GM20431 (cell line): Measurements from ENCODE around the gene ABCD1.
"Not testable (repeated sequence)": the region's sequence is repeated elsewhere in the genome, so short reads cannot be mapped to it uniquely, and the experiment has no call there.

Experiments used
- in situ Hi-C: fragments of 300-500 bp; cut with MseI, MboI; formaldehyde crosslinking; loops from one replicate; pipeline ENCODE4 v1.15.0; 2020; ENCODE audit warnings: low sequenced_read_pairs; ENCODE audit not compliant: unreplicated experiment

ABCD1 gene

DNA sequence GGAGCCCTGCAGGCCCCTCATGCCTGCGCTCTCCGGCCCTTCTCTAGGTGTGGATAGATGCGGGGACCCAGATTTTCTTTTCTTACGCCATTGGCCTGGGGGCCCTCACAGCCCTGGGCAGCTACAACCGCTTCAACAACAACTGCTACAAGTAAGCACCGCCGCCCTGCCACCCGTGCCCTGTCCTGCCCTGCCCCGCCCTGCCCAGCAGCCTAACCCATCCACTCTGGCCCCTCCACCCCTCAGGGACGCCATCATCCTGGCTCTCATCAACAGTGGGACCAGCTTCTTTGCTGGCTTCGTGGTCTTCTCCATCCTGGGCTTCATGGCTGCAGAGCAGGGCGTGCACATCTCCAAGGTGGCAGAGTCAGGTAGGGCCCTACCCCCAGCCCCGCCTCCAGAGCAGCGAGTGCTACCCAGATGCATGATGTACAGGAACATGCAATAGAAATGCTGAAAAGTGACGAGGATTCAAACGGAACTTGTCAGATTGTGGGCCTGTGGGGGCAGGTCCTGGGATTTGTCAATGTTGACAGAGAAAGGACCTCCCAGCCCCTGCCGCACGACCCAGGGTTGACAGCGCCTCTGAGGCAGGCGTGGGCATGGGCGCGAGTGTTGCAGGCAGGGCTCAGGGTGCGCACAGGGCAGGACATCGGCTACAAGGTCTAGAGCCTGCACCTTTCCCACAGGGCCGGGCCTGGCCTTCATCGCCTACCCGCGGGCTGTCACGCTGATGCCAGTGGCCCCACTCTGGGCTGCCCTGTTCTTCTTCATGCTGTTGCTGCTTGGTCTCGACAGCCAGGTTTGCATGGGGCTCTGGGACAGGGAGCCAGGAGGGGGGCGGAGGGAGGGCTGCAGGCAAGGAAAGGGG is 31.2 kb upstream of the ABCD1 start:
- in situ Hi-C loops, result no loop called here

GRCh38 chrX:153694256-153694655 is 30.4 kb upstream of the ABCD1 start:
- in situ Hi-C loops, result not testable (repeated sequence)

DNA sequence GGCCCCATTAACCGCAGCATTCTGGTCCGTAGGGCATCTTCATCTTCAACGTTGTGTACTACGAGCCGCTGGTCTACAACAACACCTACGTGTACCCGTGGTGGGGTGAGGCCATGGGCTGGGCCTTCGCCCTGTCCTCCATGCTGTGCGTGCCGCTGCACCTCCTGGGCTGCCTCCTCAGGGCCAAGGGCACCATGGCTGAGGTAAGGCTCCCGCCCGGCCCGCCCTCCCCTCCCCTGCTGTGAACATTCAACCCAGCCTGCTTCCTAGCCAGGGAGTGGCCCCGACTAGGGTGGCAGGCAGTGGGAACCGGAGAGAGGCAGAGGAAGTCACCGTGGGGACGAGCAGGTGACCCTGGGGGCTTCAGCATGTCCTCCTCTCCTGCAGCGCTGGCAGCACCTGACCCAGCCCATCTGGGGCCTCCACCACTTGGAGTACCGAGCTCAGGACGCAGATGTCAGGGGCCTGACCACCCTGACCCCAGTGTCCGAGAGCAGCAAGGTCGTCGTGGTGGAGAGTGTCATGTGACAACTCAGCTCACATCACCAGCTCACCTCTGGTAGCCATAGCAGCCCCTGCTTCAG is 29.9 kb upstream of the ABCD1 start:
- in situ Hi-C loops, result no loop called here

DNA sequence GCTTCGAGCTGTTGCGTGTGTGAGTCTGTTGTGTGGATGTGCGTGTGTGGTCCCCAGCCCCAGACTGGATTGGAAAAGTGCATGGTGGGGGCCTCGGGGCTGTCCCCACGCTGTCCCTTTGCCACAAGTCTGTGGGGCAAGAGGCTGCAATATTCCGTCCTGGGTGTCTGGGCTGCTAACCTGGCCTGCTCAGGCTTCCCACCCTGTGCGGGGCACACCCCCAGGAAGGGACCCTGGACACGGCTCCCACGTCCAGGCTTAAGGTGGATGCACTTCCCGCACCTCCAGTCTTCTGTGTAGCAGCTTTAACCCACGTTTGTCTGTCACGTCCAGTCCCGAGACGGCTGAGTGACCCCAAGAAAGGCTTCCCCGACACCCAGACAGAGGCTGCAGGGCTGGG is 28.6 kb upstream of the ABCD1 start:
- in situ Hi-C loops, result no loop called here

DNA sequence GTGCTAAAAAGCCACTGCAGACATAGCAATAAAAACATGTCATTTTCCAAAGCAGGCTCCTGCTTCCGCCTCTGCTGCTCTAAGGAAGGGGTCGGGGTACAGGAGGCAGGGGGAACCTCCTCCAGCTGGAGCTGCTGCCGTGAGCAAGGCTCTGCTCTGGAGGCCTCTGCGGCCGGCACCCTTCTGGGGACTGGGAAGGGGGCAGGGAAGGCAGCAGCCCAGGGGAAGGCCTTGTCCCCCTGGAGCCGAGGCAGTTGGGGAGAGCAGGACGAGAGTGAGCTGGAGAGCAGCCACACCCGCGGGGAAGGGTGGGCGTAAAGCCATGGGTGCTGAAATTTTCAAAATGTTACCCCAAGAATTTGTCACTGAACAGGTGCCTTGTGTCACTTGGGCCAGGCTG is 28.1 kb upstream of the ABCD1 start:
- in situ Hi-C loops, result not testable (repeated sequence)

DNA sequence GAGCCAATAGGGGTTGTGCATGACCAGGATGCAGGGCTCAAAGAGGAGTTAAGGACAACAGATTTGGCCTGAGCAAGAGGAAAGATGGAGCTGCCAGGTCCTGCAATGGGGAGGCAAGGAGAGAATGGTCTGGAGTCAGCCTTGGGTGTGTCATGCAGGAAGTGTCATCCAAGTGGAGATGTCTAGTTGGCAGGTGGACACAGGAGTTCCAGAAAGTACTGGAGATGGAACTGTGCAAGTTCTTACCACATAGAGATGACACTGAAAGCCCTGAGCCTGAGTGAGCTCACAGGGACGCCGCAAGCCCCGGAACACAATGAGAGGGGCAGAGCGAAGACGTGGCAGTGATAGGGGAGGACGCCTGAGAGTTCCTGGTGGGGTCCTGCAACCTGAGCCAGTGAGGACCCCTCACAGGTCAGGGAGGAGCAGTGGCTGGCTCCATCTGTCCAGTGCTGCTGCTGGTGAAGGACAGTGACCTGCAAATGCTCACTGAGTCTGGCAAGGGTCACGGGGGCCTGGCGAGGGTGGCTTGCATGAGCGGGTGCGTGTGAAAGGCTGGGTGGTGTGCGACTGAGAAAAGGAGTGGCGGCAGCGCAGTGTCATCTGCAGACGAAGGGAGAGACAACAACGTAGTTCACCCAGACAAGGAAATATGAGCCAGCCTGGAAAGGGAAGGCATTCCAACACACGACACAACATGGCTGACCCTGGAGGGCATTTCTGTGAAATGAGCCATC is 27.5 kb upstream of the ABCD1 start:
- in situ Hi-C loops, result not testable (repeated sequence)

DNA sequence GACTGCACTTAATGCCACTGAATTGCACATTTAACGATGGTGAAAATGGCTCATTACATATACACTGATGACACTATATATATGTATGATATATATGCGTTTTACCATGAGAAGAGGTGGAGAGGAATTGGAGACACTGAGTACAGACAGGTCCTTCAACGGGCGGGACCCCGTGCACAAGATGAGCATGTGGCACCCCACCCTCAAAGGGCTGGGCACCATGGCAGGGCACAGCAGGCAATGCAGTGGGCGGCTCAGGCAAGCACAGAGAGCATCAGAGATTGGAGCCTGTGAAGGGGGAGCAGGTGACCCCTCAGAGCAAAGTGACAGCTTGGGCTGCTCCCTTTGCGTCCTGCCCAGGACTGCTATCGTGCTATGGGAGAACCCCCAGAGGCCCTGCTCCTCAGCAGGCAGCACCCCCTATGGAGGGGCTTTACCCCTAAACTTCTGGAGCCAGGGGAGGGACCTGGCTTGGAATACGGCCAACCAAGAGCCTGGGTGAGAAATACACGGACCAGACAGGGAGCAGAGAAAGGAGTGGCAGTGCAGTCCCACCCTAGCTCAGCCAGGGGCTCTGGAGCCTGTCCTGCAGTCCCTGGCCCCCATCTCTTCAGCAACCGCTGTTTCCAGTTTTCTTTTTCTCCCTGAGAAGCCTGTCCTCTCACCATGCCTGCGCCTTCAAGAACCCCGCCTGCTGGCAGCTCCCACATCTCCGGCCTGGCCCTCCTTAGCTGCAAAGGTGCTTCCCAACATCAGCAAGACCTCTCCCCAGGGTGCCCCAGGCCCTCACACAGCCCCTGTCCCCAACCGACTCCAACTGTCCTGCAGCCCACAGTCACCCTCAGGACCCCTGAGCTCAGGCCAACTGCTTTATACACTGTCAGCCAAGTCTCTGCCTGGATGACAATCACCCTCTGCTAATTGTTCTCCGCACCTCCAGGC is 26.5 kb upstream of the ABCD1 start:
- in situ Hi-C loops, result no loop called here

DNA sequence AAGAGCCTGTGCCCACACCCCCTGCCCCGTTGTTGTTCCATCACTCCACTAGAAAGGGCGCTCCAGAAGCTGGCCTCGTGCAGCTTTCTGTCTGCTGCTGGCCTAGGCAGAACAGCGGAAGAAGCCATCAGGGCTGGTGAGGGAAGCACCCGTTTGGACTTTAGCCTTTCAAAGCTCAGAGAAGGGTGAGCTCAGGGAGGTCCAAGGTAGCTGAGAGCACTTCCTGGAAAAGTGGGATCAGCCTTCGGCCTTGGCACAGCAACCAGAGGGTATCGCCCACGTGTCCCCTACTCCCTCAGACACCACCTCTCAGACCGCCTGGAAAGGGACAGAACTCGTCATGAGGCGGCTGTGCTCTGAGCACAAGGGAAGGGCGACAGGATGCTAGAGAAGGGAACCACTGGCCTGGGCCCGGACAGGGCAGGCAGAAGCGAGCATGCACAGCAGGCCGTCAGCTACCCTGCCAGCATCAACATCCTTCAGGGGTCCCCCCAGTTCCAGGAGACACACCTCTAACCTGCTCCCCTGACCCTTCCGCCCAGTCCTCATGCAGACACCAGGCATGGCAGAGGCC is 25.4 kb upstream of the ABCD1 start:
- in situ Hi-C loops, result not testable (repeated sequence)

DNA sequence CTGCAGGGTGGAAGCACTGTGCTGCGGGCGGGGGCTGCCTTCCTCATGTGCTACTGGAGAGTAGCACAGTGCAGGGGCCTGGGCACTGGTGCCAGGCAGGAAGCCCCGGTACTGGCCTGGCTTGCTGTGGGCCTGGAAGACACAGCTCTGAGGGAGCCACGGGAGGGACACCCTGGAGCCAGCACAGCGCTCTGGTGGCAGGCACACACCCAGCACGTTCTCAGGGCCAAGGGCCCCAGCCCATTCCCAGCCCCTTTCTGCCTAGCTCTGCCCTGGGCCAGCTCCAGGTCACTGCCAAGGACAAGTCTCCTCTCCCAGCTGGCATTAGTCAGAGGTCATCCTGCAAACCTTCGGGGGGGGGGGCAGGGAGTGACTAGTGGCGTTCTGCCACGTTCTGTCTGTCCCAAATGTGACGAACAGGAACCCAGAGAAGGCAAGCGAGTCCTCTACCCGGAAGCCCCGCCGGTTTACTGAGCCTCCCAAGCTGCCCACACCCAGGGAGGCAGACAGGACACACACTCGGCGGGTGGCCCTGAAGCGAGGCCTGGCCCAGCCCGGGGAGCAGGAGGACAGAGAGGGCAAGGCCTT is 24.8 kb upstream of the ABCD1 start:
- in situ Hi-C loops, result not testable (repeated sequence)

- in situ Hi-C loops, result no loop called here
Observed at GRCh38 chrX:153700376-153700945, 24.2 kb upstream of the ABCD1 start.

DNA sequence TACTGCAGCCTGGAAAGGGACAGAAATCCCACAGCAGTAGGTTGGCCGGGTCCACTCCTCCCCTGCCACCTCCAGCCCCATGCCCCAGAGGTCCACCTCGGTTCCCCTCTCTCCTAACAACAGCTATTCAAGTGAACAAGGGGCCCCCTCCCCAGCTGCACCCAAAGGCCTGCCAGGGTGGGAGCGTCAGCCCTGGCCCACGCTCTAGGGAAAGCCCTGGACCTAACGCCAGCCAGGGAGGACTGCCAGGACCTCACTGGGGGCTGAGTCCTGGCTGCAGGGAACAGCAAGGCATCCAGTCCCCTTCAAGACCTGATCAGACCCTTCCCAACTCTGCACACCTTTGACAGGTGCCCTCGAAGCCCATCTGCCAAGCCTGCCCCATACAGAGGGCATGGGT is 23.7 kb upstream of the ABCD1 start:
- in situ Hi-C loops, result no loop called here

- in situ Hi-C loops, result no loop called here
Observed at GRCh38 chrX:153701706-153702105, 22.9 kb upstream of the ABCD1 start.

DNA sequence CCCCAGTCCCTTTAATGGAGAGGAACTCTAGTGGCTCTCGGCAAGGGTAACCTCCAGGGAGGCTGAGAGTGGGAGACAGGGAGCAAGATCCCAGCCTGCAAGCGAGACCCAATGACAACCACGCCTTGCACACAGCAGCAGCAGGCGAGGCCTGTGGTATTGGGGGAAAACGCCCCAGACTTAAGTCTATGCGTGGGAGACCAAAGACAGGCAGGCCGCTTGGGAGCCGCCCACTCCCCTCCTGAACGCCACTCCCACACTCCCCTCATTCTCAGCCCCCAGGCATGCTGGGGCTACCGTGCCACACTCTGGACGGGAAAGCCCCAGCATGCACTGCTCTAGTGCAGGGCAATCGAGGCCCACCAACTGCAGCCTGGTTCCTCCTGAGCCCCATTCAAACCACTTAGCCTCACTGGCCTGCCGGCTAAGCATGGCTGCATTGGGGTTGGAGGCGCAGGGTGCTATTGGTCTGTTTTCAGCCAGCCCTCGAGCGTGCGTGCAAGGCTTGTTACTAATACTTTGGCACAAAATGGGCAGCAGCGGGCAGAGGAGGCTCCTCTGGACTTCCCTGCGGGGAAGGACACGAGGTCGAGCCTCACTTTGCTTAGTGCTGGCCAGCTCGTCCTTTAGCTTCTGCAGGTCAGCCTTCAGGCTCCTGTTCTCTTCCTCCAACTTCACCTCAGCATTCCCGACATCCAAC is 22.2 kb upstream of the ABCD1 start:
- in situ Hi-C loops, result no loop called here

DNA sequence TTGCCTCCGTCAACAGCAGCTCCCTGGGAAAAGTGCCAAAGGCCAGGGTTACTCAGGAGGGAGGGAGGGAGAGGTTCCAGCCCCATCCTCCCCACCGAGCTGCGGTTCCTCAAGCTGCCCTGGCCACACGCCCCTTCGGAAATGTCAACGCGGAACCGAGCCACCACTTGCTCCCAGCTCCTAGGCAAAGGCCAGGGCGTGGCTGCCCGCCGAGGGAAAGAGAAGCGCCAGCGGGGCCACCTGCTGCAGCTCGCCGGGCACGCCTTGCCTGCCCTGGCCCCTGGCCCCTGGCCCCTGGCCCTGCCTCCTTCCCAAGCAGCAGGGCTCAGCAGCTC is 21.7 kb upstream of the ABCD1 start:
- in situ Hi-C loops, result no loop called here

DNA sequence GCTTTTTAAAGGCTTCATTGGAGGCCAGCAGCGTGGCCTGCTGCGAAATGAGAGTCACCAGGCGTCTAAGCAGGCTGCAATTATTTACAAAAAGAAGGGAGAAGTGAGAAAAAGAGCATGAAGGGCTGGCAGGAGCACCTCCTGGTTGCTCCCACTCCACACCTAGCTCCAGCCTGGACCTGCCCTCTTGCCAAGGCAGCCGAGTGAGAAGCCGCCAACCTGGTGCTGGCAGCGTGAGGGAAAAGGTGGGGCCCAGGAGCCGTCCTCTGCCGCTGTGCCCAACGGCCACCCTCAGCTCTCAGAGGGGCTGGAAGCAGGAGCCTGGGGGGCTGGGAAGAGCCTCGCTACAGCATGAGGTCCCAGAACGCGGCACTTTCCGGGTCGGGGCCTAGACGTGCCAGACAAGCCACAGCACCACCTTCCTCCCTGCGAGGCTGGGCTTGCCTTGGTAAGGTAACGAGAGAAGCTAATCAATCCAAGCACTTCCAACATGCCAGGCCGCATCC is 20.6 kb upstream of the ABCD1 start:
- in situ Hi-C loops, result no loop called here

GRCh38 chrX:153704631-153705402 is 19.8 kb upstream of the ABCD1 start:
- in situ Hi-C loops, result not testable (repeated sequence)

GRCh38 chrX:153705403-153706060 is 19.1 kb upstream of the ABCD1 start:
- in situ Hi-C loops, result not testable (repeated sequence)
